A204.1 (cell line): ENCODE data around the gene CPLX3.

ENCODE experiments used
- FAIRE-seq: peaks from 2 replicates; lab custom pipeline; 2012; peaks lifted over from hg19 to GRCh38; lab: Jason Lieb, UNC

The CPLX3 gene

DNA sequence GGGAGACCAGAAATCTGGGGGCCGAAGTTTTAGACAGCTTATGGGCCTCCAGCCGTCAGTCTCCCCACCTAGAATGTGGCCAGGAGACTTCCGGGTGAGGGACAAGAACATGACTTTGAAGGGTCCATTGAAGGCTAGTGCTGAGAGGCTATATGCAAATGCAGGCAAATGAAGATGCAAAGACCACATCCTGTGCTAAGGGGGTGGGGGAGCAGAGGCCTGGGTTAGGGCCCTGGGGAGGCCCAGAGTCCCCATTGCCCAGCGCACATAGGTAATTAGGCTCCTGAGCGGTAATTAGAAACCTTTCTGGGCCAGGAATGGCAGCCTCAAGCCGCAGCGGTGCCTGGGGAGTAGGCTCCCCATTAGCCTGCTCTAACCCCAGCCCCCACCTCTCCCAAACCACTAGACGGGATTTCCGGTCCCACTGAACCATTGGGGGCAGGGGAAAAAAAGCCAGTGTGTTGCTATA, 37.7 kb upstream of the CPLX3 start:
- no peak for FAIRE-seq

DNA sequence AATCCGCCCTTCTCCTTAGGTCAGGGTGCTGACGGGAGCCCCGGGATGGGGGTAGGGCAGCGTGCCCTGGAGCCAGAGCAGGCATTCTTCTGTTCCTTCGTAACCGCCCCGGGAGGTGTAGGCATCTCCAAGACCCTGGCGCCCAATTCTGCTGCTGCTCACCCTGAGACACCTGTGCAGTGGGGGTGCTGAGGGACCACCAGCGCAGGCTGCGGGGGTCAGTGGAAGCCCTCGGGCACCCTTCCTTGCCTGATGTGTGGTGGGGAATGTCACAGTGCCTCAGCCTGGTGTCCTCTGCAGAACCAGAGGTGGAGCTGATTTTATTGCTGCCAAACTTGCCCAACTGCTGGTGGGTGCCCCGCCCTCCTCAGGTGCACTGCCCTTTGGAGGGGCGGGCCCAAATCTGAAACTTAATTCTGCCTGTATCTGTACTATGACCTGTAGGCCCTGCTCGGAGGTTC, 37.2 kb upstream of the CPLX3 start:
- no peak for FAIRE-seq

DNA sequence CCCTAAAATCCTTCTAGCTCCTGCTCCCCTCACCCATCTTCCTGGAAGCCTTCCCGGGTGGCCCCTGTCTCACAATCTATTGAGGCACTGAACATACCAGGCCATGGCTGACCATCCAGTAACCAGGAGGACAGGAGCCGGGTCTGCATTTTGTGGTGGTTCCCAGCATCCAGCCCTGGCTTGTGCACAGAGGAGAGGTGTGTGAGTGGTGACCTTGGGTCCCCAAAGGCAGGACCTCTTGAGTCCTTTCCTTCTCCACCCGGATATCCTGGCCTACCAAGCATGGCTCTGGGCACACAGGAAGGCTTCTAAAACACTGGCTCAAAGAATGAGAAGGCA, 36.7 kb upstream of the CPLX3 start:
- no peak for FAIRE-seq

DNA sequence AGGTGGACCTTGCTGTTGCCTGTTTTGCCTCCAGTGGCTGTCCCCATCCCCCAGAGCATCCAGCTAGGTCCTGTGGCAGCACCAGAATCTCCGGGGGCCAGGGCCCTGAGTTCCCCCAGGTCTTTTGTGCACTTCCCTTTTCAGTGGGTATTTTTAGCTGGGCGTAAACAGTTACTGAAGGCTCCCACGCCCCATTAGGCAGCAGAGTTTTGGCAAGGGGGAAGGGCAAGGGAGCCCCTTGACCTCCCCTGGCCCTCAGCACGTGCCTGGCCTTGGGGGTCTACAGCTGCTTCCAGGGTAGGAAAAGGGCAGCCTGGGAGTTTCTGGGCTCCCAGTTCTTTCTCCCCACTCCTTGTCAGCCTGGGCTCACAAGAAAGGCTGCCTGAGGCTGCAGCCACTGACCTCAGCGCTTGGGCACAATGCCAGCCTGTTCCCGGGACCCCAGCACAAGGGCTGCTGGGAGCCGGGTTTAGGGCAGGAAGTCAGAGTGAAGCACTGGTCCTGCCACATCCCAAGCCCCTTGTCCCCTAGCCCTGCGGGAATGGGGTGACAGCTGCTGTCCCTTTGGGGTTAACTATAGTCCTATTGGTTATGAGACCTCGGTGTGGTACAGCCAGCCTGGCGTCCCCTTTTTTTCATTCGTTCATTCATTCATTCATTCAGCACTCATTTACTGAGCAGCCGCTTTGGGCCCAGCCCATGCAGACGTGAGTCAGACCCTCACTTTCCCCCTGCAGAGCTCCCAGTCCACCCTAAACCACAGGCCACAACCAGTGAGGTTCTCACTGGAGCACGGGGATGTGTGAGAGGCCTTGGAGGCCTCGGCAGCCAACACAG, 36.1 kb upstream of the CPLX3 start:
- FAIRE-seq, result no peak

DNA sequence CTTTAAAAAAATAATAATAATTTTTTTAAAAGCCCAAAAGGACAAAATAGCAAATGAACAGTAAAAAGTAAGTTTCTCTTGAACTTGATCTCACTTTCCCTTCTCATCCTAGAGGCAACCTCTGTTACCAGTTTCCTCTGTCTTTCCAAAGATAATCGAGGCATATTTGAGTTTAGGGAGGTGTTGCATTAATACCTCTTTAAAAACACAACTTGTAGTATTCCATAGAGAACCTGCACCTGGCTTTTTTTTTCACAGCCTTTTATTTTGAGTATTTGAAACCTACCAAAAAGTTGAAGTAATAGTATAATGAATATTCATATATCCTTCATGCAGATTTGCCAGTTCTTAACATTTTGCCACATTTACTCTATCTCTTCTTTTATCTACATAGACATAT, 35.4 kb upstream of the CPLX3 start:
- FAIRE-seq, result no peak

DNA sequence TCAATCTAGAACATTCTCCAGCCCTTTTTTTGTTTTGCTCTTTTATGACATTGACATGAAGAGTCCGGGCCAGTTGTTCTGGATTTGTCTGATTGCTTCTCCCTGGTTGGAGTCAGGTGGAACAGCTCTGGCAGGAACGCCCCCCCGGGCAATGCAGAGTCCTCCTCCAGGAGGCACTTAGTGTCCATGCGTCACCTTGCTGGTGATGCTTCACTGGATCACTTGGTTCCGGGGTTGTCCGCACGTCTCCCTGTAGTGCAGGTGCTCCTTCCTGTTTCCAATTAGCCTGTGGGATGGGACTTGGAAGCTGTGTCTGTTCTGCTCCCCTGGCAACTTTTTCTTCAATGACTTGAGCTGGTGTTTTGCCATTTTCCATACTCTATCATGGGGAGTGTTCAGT, 34.8 kb upstream of the CPLX3 start:
- FAIRE-seq, result no peak

DNA sequence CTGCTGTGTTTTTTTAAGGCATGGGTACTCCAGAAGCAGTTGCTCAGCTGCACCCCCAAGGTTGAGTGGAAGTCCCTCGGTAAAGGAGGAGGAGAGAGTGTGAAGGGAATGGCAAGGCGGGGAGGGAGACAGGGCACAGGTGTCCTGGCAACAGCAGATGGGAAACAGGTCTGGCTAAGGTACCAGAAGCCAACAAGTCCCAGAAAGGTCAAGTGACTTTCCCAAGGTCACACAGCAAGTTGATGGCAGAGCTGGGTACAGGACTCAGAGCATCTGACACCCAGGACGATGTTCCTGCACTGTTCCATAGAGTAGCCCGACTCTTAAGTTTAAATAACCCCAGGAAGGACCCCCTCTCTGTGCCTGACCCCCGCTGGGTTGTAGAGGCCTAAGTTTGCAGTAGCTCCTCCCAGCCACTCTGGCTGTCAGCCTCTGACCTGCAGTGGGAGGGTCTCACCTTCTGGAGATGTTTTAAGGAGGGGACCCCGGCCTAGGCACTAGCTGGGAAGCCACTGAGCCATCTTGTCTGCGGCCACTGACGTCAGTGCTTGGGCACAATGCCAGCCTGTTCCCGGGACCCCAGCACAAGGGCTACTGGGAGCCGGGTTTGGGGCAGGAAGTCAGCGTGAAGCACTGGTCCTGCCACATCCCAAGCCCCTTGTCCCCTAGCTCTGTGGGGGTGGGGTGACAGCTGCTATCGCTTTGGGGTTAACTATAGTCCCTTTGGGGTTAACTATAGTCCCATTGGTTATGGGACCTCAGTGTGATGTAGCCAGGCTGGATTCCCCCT, 34.0 kb upstream of the CPLX3 start:
- no peak for FAIRE-seq

DNA sequence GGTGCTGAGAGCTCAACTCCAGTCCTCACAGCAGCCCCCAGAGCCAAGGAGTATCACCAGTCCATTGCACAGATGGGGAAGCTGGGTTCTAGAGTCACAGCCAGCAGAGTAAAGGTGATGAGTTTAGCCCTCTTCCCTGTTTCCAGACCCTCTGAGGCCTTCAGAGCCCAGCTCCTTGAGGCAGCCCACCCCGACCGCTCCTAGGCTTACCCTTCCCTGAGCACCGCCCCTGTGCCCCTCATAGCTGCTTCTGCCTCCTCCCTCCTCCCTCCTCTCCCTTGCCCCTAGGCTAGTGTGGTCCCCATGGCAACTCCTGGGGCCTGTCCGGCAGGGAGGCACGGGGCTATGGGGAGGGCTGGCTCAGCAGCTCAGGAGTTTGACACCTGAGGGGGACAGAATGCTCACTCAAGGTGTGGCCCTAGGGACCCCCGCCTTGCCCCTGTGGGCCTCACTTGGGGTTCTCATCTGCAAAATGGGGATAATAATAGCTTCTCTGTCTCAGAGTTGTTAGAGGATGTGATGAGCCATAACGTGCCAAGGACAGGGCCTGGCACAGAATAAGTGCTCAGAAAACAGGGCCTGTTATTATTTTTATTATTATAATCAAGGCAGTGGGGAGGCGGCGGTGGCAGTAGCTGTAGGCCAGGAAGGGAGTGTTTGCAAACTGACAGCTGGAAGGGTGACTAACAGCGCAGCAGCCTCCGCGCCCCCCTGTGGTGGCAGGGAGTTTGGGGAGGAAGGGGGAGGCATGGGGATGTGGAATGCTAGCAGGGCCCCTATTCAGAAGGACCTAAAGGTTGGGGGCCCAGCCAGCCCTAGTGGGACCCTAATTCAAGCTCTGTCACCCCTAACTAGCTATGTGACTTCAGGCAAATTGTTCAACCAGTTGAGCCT, 33.0 kb upstream of the CPLX3 start:
- FAIRE-seq, result no peak

DNA sequence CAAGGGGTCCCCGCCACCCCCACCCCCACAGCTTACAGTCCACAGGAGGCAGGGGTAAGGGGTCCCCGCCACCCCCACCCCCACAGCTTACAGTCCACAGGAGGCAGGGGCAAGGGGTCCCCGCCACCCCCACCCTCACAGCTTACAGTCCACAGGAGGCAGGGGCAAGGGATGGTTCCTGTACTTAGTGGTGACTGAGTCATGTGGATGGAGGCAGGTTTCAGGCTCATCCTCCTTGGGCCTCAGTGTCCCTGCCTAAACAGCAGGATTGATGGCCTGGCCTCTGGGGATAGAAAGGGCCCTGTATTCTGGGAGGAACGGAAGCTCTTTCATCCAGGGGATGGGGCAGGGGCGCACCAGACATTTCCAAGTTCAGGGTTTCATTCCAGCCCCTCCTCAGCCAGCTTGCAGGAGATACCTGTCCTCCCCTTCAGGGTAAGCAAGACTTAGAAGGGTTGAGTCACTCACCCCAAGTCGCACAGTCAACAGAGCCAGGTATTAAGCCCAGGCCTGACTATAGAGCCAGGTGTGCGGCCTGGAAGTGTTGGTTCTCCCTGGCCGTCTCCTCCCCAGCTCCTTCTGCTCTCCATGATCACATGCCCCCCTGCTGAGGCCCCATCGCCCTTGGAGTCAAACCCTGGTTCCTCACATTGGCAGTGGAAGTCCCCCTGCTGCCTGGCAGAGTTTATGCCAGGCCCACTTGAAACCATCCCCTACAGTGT, 32.0 kb upstream of the CPLX3 start:
- no peak for FAIRE-seq

DNA sequence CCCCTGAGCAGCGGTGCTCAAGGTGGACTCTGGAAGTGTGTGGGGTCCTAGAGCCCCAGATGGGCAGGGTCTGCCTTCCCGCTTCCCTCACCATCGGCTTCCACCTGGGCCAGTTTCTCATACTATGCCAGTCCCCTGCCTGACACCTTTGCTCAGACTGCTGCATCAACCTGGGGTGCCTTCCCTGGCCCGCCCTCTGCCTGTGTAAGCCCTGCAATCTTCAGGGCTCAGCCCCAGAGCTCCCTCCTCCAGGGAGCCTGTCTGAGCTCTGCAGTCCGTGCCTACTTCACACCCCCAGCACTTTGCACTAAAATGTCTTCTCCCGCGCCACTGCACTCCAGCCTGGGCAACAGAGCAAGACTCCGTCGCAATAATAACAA, 31.5 kb upstream of the CPLX3 start:
- no peak for FAIRE-seq

DNA sequence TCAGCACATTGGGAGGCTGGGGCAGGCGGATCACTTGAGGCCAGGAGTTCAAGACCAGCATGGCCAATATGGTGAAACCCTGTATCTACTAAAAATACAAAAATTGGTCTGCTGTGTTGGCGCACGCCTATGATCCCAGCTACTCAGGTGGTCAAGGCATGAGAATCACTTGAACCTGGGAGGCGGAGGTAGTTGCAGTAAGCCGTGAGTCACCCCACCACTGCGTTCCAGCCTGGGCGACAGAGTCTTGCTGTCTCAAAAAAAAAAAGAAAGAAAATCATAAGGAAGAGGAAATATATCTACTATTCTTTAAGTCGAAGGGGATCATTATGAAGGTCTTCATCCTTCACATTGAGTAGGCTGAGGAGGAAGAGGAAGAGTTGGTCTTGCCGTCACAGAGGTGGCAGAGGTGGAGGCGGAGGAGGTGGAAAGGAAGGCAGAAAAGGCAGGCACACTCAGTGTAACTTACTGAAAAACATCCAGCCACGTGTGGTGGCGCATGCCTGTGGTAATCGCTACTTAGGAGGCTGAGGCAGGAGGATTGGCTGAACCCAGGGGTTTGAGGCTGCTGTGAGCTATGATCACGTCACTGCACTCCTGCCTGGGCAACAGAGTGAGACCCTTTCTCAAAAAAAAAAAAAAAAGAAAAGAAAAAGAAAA, 30.3 kb upstream of the CPLX3 start:
- no peak for FAIRE-seq

DNA sequence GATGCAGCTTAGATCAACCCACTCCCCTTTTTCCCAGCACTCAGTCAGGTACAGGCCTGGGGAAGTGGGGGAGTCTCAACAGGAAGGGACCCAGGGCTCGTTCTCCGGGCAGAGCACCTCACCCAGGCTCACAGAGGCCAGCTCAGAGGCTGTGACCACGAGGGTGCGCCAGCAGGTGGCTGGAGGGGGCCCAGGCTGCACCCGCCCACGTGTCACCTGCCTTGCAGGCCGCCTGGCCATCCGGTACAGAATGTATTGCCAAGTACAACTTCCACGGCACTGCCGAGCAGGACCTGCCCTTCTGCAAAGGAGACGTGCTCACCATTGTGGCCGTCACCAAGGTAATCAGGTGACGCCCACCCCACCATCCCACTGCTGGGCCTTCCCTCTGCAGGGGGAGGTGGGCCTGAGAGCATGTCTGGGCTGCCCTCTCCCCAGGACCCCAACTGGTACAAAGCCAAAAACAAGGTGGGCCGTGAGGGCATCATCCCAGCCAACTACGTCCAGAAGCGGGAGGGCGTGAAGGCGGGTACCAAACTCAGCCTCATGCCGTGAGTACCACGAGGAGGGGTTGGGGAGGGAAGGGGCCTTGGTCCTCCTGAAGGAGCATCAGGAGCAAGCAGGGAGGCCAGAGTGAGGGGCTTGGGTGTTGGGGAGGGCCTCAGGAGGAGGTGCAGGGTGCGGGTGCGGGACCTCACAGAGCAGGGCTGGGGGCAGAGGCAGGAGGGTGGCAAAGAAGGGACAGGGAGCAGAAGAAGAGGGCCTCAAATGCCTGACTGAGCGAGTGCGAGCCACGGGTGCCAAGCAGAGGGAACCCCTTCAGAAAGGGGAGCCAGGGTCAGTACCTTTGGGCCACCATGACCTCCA, 27.8 kb upstream of the CPLX3 start:
- FAIRE-seq, result no peak

DNA sequence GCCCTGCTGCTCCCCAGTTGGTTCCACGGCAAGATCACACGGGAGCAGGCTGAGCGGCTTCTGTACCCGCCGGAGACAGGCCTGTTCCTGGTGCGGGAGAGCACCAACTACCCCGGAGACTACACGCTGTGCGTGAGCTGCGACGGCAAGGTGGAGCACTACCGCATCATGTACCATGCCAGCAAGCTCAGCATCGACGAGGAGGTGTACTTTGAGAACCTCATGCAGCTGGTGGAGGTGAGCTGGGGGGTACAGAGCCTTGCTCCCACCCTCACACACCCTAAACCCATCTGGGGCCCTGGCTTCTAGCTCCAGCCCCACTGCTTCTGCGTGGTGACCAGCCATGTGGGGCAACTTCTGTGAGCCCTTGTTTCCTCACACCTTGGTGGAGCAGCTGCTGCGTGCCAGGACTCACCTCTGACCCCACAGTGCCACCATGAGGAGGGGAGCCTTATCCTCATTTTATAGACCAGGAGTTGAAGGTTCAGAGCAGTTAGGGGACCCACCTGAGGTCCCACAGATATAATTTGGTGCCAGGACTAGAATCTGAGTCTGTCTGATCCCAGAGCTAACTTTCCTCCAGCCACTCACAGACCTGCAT, 27.1 kb upstream of the CPLX3 start:
- FAIRE-seq, result no peak

DNA sequence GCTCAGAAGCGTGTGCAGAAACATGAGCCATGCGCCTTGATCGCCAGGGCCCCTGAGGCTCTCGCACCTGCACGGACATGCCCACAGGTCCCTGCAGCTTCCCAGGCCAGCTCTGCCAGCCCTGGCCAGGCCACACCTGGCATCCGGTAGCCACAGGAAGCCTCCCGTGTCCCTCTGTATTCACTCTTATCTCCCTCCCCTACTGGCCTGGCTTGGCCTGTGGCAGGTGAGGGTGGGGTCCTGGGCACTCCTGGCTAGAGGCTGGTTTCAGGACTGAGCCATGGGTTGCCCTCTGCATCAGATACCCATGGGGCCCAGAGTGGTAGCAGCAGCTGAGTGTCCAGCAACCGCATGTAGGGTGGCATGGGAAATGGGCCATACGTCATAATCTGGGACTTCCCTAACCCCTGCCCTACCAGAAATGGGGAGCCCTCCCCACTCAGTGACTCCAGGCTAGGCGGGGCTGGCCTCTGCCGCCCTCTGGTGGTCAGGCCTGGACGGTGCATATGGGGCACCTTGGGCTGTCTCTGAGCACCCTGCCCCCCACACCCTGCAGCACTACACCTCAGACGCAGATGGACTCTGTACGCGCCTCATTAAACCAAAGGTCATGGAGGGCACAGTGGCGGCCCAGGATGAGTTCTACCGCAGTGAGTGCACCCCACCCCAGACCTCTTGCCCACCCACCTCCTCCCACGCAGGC, 26.4 kb upstream of the CPLX3 start:
- FAIRE-seq, result no peak

DNA sequence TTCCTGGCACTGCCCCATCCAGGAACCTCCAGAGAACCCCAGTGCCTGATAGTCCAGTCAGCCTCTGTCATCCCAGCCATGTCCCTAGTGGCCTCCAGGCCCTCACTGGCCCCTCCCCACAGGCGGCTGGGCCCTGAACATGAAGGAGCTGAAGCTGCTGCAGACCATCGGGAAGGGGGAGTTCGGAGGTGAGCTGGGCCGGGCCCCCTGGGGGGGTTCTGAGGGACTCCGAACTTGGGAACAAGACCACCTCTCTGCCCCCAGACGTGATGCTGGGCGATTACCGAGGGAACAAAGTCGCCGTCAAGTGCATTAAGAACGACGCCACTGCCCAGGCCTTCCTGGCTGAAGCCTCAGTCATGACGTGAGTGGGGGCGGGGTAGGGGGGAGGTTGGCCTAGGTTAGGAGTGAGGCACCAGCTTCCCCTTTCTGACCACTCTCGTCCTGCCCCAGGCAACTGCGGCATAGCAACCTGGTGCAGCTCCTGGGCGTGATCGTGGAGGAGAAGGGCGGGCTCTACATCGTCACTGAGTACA, 25.8 kb upstream of the CPLX3 start:
- FAIRE-seq, result no peak

DNA sequence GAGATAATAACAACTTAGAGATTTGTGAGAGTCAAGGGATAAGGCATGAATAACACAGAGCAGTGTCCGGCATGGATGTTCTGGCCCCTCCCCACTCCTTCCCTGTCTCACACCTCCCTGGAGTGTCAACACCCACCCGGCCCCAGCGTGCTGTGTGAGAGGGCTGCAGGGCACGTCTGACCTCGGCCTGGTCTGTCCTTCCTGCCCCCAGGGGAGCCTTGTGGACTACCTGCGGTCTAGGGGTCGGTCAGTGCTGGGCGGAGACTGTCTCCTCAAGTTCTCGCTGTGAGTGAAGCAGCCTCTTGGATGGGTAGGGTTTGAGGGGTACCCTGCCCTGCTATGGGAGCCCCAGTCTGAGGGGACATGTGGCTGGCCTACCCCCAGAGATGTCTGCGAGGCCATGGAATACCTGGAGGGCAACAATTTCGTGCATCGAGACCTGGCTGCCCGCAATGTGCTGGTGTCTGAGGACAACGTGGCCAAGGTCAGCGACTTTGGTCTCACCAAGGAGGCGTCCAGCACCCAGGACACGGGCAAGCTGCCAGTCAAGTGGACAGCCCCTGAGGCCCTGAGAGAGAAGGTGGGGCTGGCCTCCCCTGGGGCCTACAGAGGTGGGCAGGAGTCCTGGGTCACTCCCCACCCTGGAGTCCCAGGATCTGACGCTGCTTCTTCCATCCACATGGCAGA, 25.0 kb upstream of the CPLX3 start:
- FAIRE-seq, result no peak

DNA sequence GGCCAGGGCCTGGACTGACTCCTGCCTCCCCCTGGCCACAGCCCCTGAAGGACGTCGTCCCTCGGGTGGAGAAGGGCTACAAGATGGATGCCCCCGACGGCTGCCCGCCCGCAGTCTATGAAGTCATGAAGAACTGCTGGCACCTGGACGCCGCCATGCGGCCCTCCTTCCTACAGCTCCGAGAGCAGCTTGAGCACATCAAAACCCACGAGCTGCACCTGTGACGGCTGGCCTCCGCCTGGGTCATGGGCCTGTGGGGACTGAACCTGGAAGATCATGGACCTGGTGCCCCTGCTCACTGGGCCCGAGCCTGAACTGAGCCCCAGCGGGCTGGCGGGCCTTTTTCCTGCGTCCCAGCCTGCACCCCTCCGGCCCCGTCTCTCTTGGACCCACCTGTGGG, 24.1 kb upstream of the CPLX3 start:
- no peak for FAIRE-seq

DNA sequence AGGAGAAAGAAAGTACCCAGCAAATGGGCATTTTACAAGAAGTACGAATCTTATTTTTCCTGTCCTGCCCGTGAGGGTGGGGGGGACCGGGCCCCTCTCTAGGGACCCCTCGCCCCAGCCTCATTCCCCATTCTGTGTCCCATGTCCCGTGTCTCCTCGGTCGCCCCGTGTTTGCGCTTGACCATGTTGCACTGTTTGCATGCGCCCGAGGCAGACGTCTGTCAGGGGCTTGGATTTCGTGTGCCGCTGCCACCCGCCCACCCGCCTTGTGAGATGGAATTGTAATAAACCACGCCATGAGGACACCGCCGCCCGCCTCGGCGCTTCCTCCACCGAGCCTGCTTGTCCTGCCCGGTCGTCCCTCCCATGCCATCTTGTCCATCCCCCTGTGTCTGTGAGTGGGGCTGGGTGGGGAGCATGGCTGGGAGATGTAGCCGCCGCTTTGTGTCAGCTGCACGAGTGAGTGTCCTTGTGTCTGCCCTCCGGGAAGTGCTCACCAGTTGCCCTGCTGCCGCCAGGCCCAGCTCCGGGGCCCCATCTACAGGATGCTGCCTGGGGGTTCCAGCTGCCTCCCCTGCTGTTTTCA, 23.5 kb upstream of the CPLX3 start:
- no peak for FAIRE-seq
